Inflammatory macrophage (primary cell): ENCODE results near the gene GRIN1.
A peak's percentile ranks its signal among the peaks of the same experiment; 100 is the strongest.

Experiments
- DNase-seq, 2 donors: peaks; one replicate each; pipeline ENCODE4 v3.0.0-alpha.2; 2020 to 2022

The GRIN1 gene

DNA sequence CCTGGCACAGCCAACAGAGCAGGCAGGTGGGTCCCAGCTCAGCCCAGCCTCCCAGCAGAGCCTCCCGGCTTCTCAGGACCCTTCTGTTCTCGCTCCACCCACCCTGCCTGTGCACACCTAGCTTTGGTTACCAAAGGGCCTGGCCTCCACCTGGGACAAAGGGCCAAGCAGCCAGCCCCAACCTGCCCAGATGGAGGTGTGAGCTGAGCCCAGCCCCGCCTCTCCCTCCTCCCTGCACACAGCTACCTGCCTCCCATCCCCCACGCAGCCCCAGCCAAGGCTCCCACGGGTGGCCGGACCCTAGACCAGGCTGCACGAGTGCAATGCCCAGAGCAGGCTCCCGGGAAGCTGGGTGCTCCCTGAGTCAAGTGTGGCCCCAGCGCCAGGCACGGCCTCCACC, 56.0 kb downstream of the GRIN1 start:
- no peak for DNase-seq

DNA sequence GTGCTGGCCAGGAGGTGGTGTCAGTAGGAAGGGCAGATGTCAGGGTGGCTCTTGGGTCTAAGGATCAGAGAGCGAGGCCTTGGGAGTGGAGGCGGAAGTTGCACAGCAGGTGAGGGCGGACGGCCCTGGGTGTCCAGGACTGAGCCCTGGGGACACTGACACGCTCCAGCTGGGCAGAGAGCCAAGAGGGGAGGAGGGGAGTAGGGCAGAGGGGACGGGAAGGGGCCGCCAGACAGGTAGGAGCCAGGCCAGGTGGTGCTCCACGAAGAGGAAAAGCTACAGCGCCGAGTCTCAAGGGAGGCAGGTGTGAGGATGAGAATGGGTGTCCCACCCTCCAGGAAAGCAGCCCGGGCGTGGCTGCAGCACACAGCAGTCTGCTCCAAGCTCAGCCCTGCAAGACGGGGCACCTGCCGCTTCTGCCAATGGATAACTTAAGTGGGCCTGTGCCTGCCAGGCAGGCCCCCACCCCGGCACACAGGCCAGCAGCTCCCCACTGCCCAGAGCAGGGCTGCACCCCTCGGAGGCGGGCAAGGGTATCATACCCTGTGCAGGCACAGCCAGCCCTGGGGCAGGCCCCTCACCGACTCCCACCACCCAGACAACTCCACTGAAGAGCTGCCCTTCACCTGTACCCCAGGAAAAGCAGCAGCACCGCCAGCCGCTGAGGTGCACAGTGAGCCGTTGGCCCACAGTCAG, 56.7 kb downstream of the GRIN1 start:
- no peak for DNase-seq

DNA sequence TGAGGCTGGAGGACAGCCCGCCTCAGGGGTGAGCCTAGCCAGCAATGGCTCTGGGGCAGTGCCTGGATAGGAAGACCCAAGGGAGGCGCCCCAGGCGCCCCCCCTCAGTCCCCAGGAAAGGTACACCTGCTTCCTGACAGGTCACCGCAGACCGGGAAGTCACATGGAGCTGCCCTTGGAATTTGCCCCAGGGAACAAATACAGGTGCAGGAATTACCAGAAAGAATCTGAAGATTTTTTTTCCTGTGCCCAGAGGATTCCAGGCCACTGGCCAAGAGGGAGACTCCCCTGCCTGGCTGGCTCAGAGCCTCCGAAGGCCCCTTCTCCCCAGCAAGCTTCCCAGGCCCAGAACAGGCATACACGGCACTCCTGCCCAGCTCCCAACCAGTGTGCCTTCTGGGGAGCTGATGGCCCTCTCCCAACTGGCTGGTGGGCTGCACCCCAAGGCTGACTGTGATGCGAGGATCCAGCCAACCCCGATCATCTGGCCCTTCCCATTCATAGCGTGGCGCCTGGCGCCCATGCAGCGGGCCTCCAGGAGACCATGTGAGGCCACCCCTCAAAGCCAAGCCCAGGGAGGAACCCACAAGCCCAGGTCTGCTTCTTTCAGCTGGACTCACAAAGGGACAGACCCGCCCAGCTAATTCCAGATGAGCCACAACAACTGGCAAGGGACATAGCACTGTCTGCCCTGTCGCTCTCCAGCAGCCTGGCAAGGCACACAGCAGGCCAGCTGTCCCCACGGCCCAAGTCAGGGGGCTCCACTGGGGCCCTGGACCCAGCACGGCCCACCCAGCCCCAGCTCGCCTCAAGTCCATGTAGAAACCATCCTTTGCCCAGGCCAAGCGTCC, 59.3 kb downstream of the GRIN1 start:
- DNase-seq, result no peak

DNA sequence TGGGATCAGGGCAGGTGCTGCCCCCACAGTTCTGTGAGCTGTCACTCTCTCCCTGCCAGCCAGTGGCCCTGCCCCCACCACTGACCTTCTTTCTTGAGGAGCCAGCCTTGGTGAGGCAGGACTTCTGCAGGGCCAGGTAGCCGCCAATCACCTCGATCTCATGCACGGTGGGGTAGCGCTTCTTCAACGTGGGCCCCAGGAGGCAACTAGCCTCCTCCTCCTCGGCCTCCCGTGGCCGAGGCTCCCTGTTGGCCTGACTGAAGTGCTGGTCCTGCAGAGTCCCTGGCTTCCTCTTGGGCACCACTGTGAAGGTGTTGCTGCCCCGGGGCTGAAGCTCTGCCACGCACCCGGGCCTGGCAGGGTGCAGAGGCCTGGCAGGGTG, 59.9 kb downstream of the GRIN1 start:
- no peak for DNase-seq

DNA sequence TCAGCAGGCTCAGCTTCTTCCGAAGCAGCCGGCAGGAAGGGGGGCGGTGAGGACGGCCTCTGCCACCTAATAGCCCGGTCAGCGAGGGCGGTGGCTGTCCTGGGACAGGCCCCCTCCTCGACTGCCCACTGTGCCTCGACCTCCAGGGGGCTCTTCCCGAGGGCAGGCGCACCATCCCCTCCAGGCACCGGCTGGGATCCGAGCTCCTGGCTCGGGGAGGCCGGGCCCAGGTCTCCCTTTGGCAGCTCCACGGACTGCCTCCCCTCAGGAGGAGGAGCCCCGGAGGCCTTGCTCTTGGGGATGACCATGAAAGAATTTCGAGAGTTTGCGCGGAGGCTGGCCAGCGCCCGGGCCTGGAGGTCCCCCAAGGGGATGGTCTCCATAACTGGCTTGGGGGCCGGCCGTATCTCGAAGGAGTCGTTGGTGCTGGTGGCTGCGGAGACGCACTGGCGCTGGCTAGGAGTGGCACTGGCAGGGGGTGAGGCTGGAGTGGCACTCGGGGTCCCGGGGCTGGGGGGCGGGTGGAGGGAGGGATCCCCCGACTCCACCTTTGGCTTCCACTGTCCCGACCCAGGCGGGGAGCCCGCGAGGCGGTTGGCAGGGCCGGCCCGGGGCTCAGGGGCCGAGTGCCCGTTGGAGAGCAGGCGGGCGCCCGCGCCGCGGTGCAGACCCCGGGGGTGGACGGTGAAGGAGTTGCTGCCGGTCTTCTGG, 60.6 kb downstream of the GRIN1 start:
- DNase-seq, result no peak

DNA sequence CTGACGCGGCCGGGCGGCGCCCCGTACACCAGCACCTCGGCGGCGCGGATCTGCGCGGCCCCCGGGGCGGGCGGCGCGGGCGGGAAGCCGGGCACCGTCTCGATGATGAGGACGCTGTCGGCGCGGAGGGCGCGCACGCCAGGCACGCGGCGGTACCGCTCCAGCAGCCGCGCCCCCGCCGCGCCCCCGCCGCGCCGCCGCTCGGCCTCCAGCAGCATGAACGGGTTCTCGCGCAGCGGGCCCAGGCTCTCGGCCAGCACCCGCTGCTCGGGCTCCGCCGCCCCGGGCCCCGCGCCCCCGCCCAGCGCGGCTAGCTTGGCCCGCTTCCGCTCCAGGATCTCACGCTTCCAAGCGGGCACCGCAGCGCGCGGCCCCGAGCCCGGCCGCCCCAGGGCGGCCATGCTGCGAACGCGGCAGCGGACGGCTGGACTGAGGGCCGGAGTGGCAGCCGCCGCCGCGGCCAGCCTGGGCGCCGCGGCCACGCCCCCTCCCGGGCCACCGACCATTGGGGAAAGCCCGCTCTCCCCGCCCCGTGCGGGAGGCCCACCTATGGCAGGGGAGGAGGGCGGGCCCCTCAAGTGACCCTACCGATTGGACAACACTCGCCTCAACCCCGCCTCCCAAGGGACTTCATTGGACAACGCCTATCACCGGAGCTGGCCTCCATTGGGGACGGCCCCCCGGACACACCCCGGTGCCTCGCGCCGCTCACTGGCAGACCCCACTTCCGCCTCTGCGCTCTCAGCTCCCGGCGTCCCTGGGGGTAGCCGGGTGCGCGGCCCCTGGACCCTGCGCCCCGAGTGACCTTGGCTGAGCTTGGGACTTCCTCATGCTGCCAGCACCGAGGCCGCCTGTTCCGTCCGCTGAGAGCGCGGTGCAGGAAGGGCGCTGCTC, 61.6 kb downstream of the GRIN1 start, which contains the start of gene TPRN:
TPRN (minus strand) TSS at position 431 of the 894 bp plus-strand sequence; CDS start at position 401, 30 bp downstream.
- DNase-seq, result peak; percentile 99 to 100

DNA sequence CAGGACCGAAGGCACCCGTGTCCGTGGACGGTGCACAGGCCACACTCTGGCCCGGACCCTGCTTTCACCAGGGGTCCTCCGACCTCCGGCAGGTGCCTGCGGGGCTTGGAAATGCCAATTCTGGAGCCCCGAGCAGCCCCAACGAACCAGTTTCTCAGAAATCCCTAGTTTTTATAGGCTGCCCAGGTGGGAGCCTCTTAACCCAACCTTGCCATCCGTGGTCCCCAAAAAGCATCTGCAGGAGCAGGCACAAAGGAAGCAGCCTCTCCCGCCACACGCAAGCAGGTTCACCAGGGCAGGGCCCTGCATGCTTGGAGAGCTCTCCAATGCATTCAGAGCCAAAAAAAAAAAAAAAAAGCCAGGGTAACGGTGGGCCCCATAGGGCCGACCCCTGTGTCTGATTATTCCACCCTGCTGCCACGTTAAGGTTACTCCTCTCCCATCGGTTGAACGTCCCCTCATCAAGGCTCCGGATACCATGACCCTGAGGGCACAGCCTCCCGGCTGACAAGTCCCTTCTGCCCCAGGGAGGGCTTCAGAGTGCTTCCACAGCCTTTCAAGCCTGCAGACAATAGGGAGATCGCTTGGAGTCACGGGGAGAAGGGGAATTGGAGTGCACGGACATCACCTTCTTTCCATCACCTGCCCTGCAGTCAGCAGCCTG, 62.4 kb downstream of the GRIN1 start:
- DNase-seq, result no peak

DNA sequence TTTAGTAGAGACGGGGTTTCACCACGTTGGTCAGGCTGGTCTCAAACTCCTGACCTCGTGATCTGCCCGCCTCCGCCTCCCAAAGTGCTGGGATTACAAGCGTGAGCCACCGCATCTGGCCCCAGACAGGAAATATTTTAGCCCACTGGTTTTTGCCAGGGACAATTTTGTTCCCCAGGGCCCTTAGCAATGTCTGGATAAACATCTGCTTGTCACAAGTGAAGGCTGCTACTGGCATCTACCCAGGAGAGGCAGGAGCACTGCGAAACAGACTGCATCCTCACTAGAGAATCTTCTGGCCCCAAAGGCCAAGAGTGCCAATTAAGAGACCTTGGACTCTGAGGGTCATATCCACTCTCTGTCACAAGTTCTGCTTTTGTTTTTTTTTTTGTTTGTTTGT, 64.0 kb downstream of the GRIN1 start:
- no peak for DNase-seq

DNA sequence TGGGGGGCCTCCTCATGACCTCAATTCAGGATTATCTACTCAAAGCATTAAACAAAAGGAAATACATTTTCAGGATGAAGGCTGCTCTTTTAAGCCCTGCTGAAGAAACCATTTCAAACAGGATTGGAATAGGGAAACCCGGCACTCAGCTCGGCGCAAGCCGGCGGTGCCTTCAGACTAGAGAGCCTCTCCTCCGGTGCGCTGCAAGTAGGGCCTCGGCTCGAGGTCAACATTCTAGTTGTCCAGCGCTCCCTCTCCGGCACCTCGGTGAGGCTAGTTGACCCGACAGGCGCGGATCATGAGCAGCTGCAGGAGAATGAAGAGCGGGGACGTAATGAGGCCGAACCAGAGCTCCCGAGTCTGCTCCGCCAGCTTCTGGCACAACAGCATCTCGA, 65.8 kb downstream of the GRIN1 start:
- DNase-seq, result no peak

DNA sequence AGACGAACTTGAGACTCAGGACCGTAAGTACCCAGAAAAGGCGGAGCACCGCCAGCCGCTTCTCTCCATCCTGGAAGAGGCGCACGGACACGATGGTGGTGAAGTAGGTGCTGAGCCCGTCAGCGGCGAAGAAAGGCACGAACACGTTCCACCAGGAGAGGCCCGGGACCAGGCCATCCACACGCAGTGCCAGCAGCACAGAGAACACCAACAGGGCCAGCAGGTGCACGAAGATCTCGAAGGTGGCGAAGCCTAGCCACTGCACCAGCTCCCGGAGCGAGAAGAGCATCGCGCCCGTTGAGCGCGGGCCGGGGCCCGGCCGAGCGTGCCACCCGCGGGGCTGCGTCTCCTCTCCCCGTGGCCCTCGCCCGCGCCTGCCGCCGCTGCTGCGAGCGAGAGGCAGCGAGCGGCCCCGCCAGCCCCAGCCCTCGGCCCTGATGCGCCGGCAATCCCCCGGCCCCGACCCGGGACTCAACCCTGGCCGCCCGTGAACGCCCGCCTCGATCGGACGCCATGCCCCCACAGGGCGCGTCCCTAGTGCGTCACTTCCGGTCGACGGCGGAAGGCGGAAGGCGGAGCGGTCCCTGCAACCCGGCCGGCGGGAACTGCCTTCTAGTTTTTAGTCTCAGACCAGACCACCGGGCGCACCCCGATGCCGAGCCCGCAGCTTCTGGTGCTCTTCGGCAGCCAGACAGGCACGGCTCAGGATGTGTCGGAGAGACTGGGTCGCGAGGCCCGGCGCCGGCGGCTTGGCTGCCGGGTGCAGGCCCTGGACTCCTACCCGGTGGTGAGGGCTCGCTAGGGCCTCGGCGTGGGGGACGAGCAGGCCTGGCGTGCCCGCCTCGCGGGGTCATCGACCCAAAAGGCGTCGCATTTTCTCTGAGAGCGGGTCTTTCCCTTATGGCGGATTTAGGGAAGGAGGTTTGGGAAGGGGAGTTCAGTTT, 66.4 kb downstream of the GRIN1 start, which contains the start of the genes NDOR1 and TMEM203:
NDOR1 (plus strand) TSS at position 575 of the 944 bp plus-strand sequence; CDS start at position 653, 78 bp downstream.
TMEM203 (minus strand) TSS at position 523 of the 944 bp plus-strand sequence; CDS start at position 289, 234 bp downstream.
- peak; percentile 84 to 91 for DNase-seq

DNA sequence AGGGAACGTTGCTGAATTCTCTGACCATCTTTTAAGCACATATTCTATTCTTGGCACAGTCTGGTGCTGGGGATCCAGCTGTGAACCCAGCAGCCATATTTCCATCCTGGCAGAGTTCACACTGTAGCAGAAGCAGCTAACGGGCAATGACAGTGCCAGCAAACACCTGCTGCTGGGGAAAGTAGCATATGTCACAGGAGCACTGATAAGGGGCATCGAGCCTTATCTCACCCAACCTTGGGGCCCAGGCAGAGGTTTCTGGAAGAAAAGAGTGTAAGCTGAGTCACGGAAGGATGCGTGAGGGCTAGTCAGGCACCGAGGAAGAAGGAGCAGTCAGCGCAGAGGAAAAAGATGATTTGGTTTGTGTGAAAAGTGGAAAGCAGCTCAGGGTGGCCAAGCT, 67.6 kb downstream of the GRIN1 start:
- no peak for DNase-seq

DNA sequence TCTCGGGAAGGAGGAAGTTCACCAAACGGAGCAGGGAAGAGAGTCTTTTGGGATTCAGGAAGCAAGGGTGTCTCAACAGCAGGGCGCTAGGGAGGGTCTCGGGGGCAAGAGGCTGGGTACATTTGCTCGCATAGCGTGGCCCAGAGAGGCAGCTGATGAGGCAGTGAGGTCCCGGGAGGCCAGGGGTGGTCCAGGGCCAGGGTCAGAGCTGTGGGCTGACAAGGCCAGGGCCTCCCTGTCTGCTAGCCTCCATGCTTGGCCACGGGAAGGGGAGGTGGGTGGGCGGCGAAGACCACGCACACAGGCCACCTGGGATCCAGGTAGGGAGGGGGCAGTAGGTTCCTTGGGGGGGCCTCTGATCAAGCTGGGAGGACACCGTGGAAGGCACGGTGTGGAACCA, 72.6 kb downstream of the GRIN1 start:
- DNase-seq, result no peak

DNA sequence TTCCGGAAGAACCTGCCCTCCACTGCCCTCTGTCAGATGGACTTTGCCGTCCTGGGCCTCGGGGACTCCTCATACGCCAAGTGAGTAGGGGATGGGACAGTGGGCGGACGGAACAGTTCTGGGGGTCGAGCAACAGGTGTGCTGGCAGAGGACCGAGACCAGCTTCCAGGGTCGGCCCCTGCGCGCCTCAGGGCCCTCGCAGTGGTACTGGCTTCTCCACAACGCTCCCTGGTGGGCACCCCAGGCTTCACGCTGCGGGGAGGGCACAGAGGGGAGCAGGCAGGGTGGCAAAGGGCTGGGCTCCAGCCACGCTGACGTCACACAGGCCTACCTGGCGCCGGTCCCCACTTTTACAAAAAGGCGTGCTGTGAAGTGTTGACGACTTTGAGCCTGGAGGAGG, 73.6 kb downstream of the GRIN1 start:
- no peak for DNase-seq

DNA sequence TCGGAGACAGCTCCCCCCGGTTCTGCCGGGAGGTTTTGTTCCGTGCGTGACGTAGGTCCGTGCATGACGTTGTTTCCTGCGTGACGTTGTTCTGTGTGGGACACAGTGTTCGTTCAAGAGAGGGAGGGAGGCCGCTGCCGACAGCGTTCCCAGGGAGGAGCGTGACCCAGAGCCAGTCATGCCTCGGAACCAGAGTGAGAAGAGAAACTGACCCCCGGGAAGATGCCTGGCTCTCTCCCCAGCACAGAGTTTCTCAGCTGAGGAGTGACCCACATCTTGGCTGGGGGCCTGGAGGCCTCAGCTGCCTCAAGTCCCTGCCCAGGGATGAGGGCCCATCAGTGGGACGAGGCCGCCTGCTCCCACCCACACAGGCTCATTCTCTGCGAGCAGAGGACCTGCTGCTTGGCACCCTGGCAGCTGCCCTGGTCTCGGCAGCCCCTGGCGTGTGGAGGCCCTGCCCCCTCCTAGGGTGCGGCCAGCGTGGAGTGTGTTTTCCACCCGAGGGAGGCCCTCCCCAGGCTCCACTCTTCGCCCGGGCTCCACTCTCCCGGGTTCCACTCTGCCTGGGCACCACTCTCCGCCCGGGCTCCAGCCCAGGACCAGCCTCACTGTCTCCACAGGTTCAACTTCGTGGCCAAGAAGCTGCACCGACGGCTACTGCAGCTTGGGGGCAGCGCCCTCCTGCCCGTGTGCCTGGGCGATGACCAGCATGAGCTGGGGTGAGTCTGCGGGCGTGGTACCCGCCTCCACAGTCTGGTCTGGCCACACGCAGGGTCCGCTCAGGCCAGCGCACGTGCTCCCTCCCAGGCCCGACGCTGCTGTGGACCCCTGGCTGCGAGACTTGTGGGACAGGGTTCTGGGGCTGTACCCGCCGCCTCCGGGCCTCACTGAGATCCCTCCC, 74.5 kb downstream of the GRIN1 start:
- DNase-seq, result no peak

DNA sequence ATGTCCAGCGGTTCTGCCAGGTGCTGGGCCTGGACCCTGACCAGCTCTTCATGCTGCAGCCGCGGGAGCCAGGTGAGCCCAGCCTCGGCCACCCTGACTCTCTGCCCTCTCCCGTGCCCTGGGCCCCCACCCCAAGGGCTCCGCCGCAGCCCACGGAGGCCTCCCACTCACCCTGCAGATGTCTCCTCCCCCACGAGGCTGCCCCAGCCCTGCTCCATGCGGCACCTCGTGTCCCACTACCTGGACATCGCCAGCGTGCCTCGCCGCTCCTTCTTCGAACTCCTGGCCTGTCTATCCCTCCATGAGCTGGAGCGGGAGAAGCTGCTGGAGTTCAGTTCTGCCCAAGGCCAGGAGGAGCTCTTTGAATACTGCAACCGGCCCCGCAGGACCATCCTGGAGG, 75.7 kb downstream of the GRIN1 start:
- no peak for DNase-seq

DNA sequence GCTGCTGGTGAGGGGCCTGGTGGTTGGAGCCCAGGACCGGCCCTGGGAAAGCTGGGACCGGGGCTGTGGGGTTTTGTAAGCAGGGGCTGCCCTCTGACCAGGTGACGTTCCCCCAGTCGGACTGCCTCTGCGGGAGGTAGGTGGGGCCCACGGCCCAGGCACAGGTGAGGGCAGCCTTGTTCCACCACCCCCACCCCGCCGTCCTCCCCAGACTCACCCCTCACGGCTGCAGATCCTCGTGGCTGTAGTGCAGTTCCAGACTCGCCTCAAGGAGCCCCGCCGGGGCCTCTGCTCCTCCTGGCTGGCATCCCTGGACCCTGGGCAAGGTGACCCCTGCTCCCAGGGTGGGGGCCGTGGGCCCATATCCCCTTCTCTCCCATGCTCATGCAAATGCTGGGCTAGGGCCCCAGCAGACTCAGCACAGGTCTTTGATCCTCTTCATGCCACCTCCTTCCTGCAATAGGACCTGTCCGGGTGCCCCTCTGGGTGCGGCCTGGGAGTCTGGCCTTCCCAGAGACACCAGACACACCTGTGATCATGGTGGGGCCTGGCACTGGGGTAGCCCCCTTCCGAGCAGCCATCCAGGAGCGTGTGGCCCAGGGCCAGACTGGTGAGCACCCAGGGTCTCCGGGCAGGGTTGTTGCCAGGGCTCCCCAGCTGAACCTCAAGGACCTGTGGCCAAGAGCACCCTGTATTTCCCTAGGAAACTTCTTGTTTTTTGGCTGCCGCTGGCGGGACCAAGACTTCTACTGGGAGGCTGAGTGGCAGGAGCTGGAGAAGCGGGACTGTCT, 76.4 kb downstream of the GRIN1 start:
- no peak for DNase-seq

DNA sequence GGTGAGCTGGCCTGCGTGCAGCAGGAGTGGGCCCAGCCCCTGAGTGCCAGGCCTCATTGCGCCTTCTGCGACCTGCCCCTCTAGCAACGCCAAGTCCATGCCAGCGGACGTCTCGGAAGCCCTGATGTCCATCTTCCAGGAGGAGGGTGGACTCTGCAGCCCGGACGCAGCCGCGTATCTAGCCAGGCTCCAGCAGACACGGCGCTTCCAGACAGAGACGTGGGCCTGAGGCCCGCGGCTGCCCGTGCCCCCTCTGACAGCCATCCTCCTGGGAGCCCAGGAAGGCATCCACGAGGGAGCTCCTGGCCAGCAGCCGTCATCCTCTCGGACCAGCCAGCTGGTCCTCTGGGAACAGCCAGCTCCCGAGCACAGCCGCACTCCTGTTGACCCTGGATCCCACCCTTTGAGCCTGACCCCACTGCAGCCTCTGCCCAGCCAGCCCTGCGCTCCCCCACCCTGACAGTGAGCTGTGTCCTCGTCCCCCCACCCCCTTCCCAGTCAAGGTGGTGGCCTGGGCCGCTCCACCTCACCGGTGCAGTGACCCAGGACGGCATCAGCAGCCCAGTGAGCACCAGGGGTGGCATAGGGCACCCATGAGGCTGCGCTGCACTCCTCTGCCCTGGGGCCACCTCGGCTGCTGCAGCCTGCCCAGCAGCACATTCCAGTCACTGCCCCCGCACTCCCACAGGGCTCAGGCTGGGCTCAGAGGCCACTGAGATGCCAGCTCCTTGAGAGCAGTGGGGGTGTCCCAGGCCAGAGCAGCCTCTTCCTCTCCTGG, 77.4 kb downstream of the GRIN1 start:
- no peak for DNase-seq
